Measurements from ENCODE around the gene TERB1.

Gene TERB1

GRCh38 chr16:66750279-66751052, 50.9 kb downstream of the TERB1 start:
- no peak for DNase-seq (ENCODE audit: low read depth)

- DNase-seq (ENCODE audit: low read depth) = no peak
Measured at GRCh38 chr16:66746682-66747081, 54.7 kb downstream of the TERB1 start.

GRCh38 chr16:66746048-66746447, 55.3 kb downstream of the TERB1 start:
- no peak for DNase-seq (ENCODE audit: low read depth)

GRCh38 chr16:66741950-66742808, 59.2 kb downstream of the TERB1 start:
- DNase-seq (ENCODE audit: low read depth) = no peak

GRCh38 chr16:66741169-66741900, 60.0 kb downstream of the TERB1 start:
- DNase-seq (ENCODE audit: low read depth) = no peak

GRCh38 chr16:66740533-66740932, 60.9 kb downstream of the TERB1 start:
- no peak for DNase-seq (ENCODE audit: low read depth)

- DNase-seq (ENCODE audit: low read depth) = no peak
Measured at GRCh38 chr16:66740010-66740409, 61.4 kb downstream of the TERB1 start.

- DNase-seq (ENCODE audit: low read depth) = no peak
Measured at GRCh38 chr16:66735891-66736290, 65.5 kb downstream of the TERB1 start.

- DNase-seq (ENCODE audit: low read depth) = no peak
Measured at GRCh38 chr16:66731101-66731500, 70.3 kb downstream of the TERB1 start.

GRCh38 chr16:66728804-66729203, 72.6 kb downstream of the TERB1 start:
- no peak for DNase-seq (ENCODE audit: low read depth)

- no peak for DNase-seq (ENCODE audit: low read depth)
Measured at GRCh38 chr16:66728117-66728787, 73.1 kb downstream of the TERB1 start.

GRCh38 chr16:66720766-66721165, 80.6 kb downstream of the TERB1 start:
- no peak for DNase-seq (ENCODE audit: low read depth)

- DNase-seq (ENCODE audit: low read depth) = no peak
Measured at GRCh38 chr16:66719246-66719645, 82.1 kb downstream of the TERB1 start.

- DNase-seq (ENCODE audit: low read depth) = no peak
Measured at GRCh38 chr16:66717776-66718175, 83.6 kb downstream of the TERB1 start.

GRCh38 chr16:66717112-66717675, 84.2 kb downstream of the TERB1 start:
- no peak for DNase-seq (ENCODE audit: low read depth)

GRCh38 chr16:66714654-66715307, 86.6 kb downstream of the TERB1 start:
- DNase-seq (ENCODE audit: low read depth) = no peak

- no peak for DNase-seq (ENCODE audit: low read depth)
Measured at GRCh38 chr16:66714062-66714461, 87.3 kb downstream of the TERB1 start.

GRCh38 chr16:66713076-66713475, 88.3 kb downstream of the TERB1 start:
- DNase-seq (ENCODE audit: low read depth) = no peak

GRCh38 chr16:66712512-66712911, 88.9 kb downstream of the TERB1 start:
- no peak for DNase-seq (ENCODE audit: low read depth)

- no peak for DNase-seq (ENCODE audit: low read depth)
Measured at GRCh38 chr16:66711581-66711980, 89.8 kb downstream of the TERB1 start.

- no peak for DNase-seq (ENCODE audit: low read depth)
Measured at GRCh38 chr16:66706506-66706880, 94.9 kb downstream of the TERB1 start.
